ENCODE measurements around the gene DPH2.

Gene DPH2

GRCh38 chr1:43962324-43962723 lies 7.5 kb upstream of the DPH2 start:
- H3K4me1 ChIP-seq (ENCODE audit: control insufficient read depth, low read length), result no peaks in the 10 kb centered on the region
- no peaks in the 10 kb centered on the region for H4K20me1 ChIP-seq (ENCODE audit: control insufficient read depth, insufficient read depth, low read depth, low read length)
- no peaks in the 10 kb centered on the region for H3K9me3 ChIP-seq (ENCODE audit: control insufficient read depth, insufficient read depth, low read length)
- H3K79me2 ChIP-seq (ENCODE audit: control insufficient read depth, low read length), result no peaks in the 10 kb centered on the region
- no peaks in the 10 kb centered on the region for H3K27me3 ChIP-seq (ENCODE audit: control insufficient read depth, low read length)
- no peaks in the 10 kb centered on the region for H3K9me2 ChIP-seq (replicated peaks; ENCODE audit: control insufficient read depth, low read length)
- no peak for TF ChIP-seq EZH2phosphoT487 (IDR thresholded peaks at IDR 0.05; ENCODE audit: borderline replicate concordance, low read length)
- TF ChIP-seq CTCF (IDR thresholded peaks at IDR 0.05; ENCODE audit: low read depth, low read length, poor library complexity, severe bottlenecking), result no peak
- peaks cover 22% of the 10 kb centered on the region for H3K36me3 ChIP-seq (ENCODE audit: control insufficient read depth, low read length)
- H3F3A ChIP-seq (ENCODE audit: control insufficient read depth, insufficient read depth), result no peaks in the 10 kb centered on the region
- H3K27ac ChIP-seq (ENCODE audit: low read depth, low read length), result no peak overlapping the region
- no peak overlapping the region for H3K4me3 ChIP-seq (ENCODE audit: low read length)
- H3K4me2 ChIP-seq (ENCODE audit: low read length), result no peak overlapping the region

- H3K79me2 ChIP-seq (ENCODE audit: control insufficient read depth, low read length), result no peaks in the 10 kb centered on the region
- H3K27me3 ChIP-seq (ENCODE audit: control insufficient read depth, low read length), result no peaks in the 10 kb centered on the region
- no peak overlapping the region for H3K4me3 ChIP-seq (ENCODE audit: low read length)
- H3K27ac ChIP-seq (ENCODE audit: low read depth, low read length), result no peak overlapping the region
- no peaks in the 10 kb centered on the region for H3K9me3 ChIP-seq (ENCODE audit: control insufficient read depth, insufficient read depth, low read length)
- H3K9me2 ChIP-seq (replicated peaks; ENCODE audit: control insufficient read depth, low read length), result no peaks in the 10 kb centered on the region
- no peak for TF ChIP-seq EZH2phosphoT487 (IDR thresholded peaks at IDR 0.05; ENCODE audit: borderline replicate concordance, low read length)
- TF ChIP-seq CTCF (IDR thresholded peaks at IDR 0.05; ENCODE audit: low read depth, low read length, poor library complexity, severe bottlenecking), result no peak
- H3K4me1 ChIP-seq (ENCODE audit: control insufficient read depth, low read length), result no peaks in the 10 kb centered on the region
- H3K4me2 ChIP-seq (ENCODE audit: low read length), result no peak overlapping the region
- H3F3A ChIP-seq (ENCODE audit: control insufficient read depth, insufficient read depth), result no peaks in the 10 kb centered on the region
- no peaks in the 10 kb centered on the region for H4K20me1 ChIP-seq (ENCODE audit: control insufficient read depth, insufficient read depth, low read depth, low read length)
- H3K36me3 ChIP-seq (ENCODE audit: control insufficient read depth, low read length), result peaks cover 16% of the 10 kb centered on the region; the same call in 1 of the 2 replicates
Measured at GRCh38 chr1:43963006-43963405, 6.8 kb upstream of the DPH2 start.

GRCh38 chr1:43963890-43964289 lies 5.9 kb upstream of the DPH2 start:
- Histone ChIP-seq H3K4me1 (ENCODE audit: control insufficient read depth, low read length) (no peaks in the 10 kb centered on the region), H3K36me3 (ENCODE audit: control insufficient read depth, low read length) (peaks cover 8% of the 10 kb centered on the region; the same call in 1 of the 2 replicates), H3K4me3 (ENCODE audit: low read length) (no peak overlapping the region), H3K9me3 (ENCODE audit: control insufficient read depth, insufficient read depth, low read length) (no peaks in the 10 kb centered on the region), H3F3A (ENCODE audit: control insufficient read depth, insufficient read depth) (no peaks in the 10 kb centered on the region; the same call in 1 of the 2 replicates), H3K4me2 (ENCODE audit: low read length) (no peak overlapping the region), H3K27ac (ENCODE audit: low read depth, low read length) (no peak overlapping the region), H3K27me3 (ENCODE audit: control insufficient read depth, low read length) (no peaks in the 10 kb centered on the region), H3K9me2 (replicated peaks; ENCODE audit: control insufficient read depth, low read length) (no peaks in the 10 kb centered on the region), H4K20me1 (ENCODE audit: control insufficient read depth, insufficient read depth, low read depth, low read length) (no peaks in the 10 kb centered on the region), H3K79me2 (ENCODE audit: control insufficient read depth, low read length) (no peaks in the 10 kb centered on the region)
- TF ChIP-seq CTCF (IDR thresholded peaks at IDR 0.05; ENCODE audit: low read depth, low read length, poor library complexity, severe bottlenecking) (no peak), EZH2phosphoT487 (IDR thresholded peaks at IDR 0.05; ENCODE audit: borderline replicate concordance, low read length) (no peak)
